Cardiac fibroblast (primary cell): ENCODE results near the gene SH3GLB2.

ENCODE experiments used
- DNase-seq, 2 donors: peaks; one replicate each; pipeline versions ENCODE4 v3.0.0 to v3.0.0-alpha.2; 2010; ENCODE audit warnings: low read depth in 2 of 2
- H3K4me3 ChIP-seq, 2 donors: replicated peaks in 1 of 2; 1 replicate in 1 of 2; 2 replicates in 1 of 2; pipeline ENCODE4 v1.5.1; 2011; ENCODE audit warnings: low read depth in 2 of 2, low read length in 2 of 2, mild to moderate bottlenecking in 2 of 2, moderate library complexity in 1 of 2
- CTCF ChIP-seq: IDR thresholded peaks from one replicate; pipeline ENCODE4 v1.5.1; 2011; ENCODE audit warnings: low read depth, mild to moderate bottlenecking, low read length, inconsistent platforms

SH3GLB2 gene

GRCh38 chr9:129027685-129028191 is 393 bp downstream of the SH3GLB2 start:
- TF ChIP-seq CTCF = no peak
- DNase-seq = no peak
- H3K4me3 ChIP-seq = peak overlapping the region; percentile 68 to 79

GRCh38 chr9:129027224-129027684 is 877 bp downstream of the SH3GLB2 start:
- H3K4me3 ChIP-seq = peak overlapping the region; percentile 68 to 79
- no peak for DNase-seq
- no peak for TF ChIP-seq CTCF

GRCh38 chr9:129026442-129027223 is 1.5 kb downstream of the SH3GLB2 start:
- no peak for DNase-seq
- H3K4me3 ChIP-seq = peak overlapping the region in 1 of 2 donors; percentile 79
- no peak for TF ChIP-seq CTCF

GRCh38 chr9:129023908-129024233 is 4.3 kb downstream of the SH3GLB2 start:
- no peak for TF ChIP-seq CTCF
- no peak overlapping the region for H3K4me3 ChIP-seq
- DNase-seq = no peak

- DNase-seq = peak; percentile 72 to 74
- H3K4me3 ChIP-seq = no peak overlapping the region
Observed at GRCh38 chr9:129023036-129023907, 4.9 kb downstream of the SH3GLB2 start.

GRCh38 chr9:129022037-129022436 is 6.1 kb downstream of the SH3GLB2 start:
- TF ChIP-seq CTCF = no peak
- no peak for DNase-seq
- no peak overlapping the region for H3K4me3 ChIP-seq

More at GRCh38 chr9:129023036-129023907, 4.9 kb downstream of the SH3GLB2 start:
- no peak for TF ChIP-seq CTCF
